NCI-H460 (cell line): ENCODE results near the gene UNC50. TPM values are rescaled to one million over a fixed set of nuclear protein-coding genes. Genes with fewer than 3 reads are reported as not detected.

Experiments
- DNase-seq: peaks from one replicate; pipeline ENCODE4 v3.0.0-alpha.2; 2016; ENCODE audit warnings: low read depth; ENCODE audit errors: extremely low read depth
- total RNA-seq: library from RNA; depleted of rRNA; stranded (reverse); fragments of >200 nt; shearing (Covaris generic); gene quantifications from 2 replicates; pipeline ENCODE4 v1.2.3, GENCODE V29; 2014

The UNC50 gene
- total RNA-seq, 1 experiment from 2014 or later: 76.0 TPM

GRCh38 chr2:98607104-98607503, 1.3 kb upstream of the UNC50 start:
- no peak for DNase-seq

- DNase-seq: no peak
Measured at GRCh38 chr2:98607741-98608115, 661 bp upstream of the UNC50 start.

GRCh38 chr2:98608962-98609604, 694 bp downstream of the UNC50 start:
- DNase-seq: no peak

GRCh38 chr2:98614024-98614739, 5.8 kb downstream of the UNC50 start:
- no peak for DNase-seq

- DNase-seq: no peak
Measured at GRCh38 chr2:98615481-98615880, 7.1 kb downstream of the UNC50 start.

GRCh38 chr2:98617149-98617548, 8.8 kb downstream of the UNC50 start:
- no peak for DNase-seq

- DNase-seq: no peak
Measured at GRCh38 chr2:98623657-98624056, 15.3 kb downstream of the UNC50 start.

- no peak for DNase-seq
Measured at GRCh38 chr2:98632351-98632750, 24.0 kb downstream of the UNC50 start.

- DNase-seq: no peak
Measured at GRCh38 chr2:98634406-98635092, 26.2 kb downstream of the UNC50 start.

- DNase-seq: no peak
Measured at GRCh38 chr2:98637401-98638147, 29.2 kb downstream of the UNC50 start.

GRCh38 chr2:98643496-98644100, 35.2 kb downstream of the UNC50 start:
- DNase-seq: no peak

GRCh38 chr2:98647636-98648035, 39.2 kb downstream of the UNC50 start:
- no peak for DNase-seq

- DNase-seq: no peak
Measured at GRCh38 chr2:98648451-98648850, 40.1 kb downstream of the UNC50 start.

- DNase-seq: peak; percentile 76
Measured at GRCh38 chr2:98649135-98649991, 41.0 kb downstream of the UNC50 start.

- no peak for DNase-seq
Measured at GRCh38 chr2:98649992-98650375, 41.6 kb downstream of the UNC50 start.

- DNase-seq: no peak
Measured at GRCh38 chr2:98650998-98651397, 42.6 kb downstream of the UNC50 start.

- DNase-seq: no peak
Measured at GRCh38 chr2:98654699-98655495, 46.5 kb downstream of the UNC50 start.

- no peak for DNase-seq
Measured at GRCh38 chr2:98656800-98657199, 48.4 kb downstream of the UNC50 start.
